HG02885 (cell line): ENCODE results near the gene TMTC3.

Experiments
- ATAC-seq: cut with Tn5 transposase; IDR thresholded peaks from one replicate; pipeline ENCODE4 v1.9.1; 2021; ENCODE audit warnings: mild to moderate bottlenecking; ENCODE audit not compliant: unreplicated experiment, poor library complexity

The TMTC3 gene

GRCh38 chr12:88218293-88218692 is 76.2 kb downstream of the TMTC3 start:
- ATAC-seq, result no peak

- no peak for ATAC-seq
Measured at GRCh38 chr12:88219861-88220260, 77.8 kb downstream of the TMTC3 start.

- no peak for ATAC-seq
Measured at GRCh38 chr12:88223519-88223918, 81.4 kb downstream of the TMTC3 start.

GRCh38 chr12:88225776-88226175 is 83.7 kb downstream of the TMTC3 start:
- no peak for ATAC-seq

GRCh38 chr12:88227263-88227662 is 85.2 kb downstream of the TMTC3 start:
- no peak for ATAC-seq

- ATAC-seq, result no peak
Measured at GRCh38 chr12:88227871-88228270, 85.8 kb downstream of the TMTC3 start.

GRCh38 chr12:88228720-88229119 is 86.6 kb downstream of the TMTC3 start:
- ATAC-seq, result no peak

- ATAC-seq, result no peak
Measured at GRCh38 chr12:88230271-88230670, 88.2 kb downstream of the TMTC3 start.

- peak; percentile 55 for ATAC-seq
Measured at GRCh38 chr12:88235183-88235833, 93.2 kb downstream of the TMTC3 start.

- ATAC-seq, result peak; percentile 75
Measured at GRCh38 chr12:88237954-88238353, 95.8 kb downstream of the TMTC3 start.

GRCh38 chr12:88238406-88238805 is 96.3 kb downstream of the TMTC3 start:
- peak; percentile 19 for ATAC-seq

GRCh38 chr12:88241862-88242570 is 99.9 kb downstream of the TMTC3 start:
- ATAC-seq, result peak; percentile 55

- ATAC-seq, result peak; percentile 29
Measured at GRCh38 chr12:88242571-88242925, 100.4 kb downstream of the TMTC3 start.

GRCh38 chr12:88242939-88243338 is 100.8 kb downstream of the TMTC3 start:
- ATAC-seq, result no peak

- ATAC-seq, result no peak
Measured at GRCh38 chr12:88243982-88244381, 101.9 kb downstream of the TMTC3 start.

GRCh38 chr12:88245905-88246304 is 103.8 kb downstream of the TMTC3 start:
- ATAC-seq, result no peak

GRCh38 chr12:88247241-88247643 is 105.1 kb downstream of the TMTC3 start:
- no peak for ATAC-seq

GRCh38 chr12:88248606-88249005 is 106.5 kb downstream of the TMTC3 start:
- ATAC-seq, result peak; percentile 44
